NCI-H345 treated with DMSO at 0.1 percent for 48 hours (cell line): ENCODE data around the gene PTRH1.

Experiments
- DNase-seq: peaks from one replicate; lab custom pipeline; 2025; ENCODE audit not compliant: unreplicated experiment; lab: John Stamatoyannopoulos, UW

The PTRH1 gene

DNA sequence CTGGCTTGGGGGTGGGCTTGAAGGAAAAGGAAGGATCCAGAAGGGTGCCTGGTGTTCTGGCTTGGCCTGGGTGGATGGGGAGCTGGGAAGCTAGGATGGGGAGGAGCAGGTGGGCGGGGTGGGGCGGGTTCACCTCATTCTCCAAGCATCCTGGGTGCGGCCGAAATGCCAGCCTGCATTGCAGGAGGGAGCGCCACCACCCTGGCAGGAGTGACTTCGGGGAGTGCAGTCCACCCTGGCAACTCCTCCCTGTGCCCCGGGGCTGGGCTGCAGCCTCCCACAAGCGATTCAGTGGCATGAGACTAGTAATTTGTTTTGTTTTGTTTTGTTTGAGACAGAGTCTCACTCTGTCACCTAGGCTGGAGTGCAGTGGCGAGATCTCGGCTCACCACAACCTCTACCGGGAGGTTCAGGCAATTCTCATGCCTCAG is 5.9 kb upstream of the PTRH1 start:
- no peak for DNase-seq

DNA sequence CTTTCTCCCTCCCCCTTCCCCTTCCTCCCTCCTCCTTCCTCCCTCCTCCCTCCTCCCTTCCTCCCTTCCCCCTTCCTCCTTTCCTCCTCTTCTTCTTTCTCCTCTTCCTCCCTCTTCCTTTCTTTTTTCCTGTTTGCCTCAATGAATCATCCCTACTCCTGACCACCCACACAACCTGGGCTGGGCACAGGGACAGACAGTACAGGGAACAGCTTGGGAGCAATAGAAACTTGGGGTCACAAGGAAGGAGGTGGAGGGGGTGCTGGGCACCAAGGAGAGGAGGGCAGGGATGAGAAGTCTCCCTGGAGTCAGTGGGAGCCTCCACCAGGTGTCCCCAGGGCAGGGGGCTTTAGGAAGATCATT is 5.4 kb upstream of the PTRH1 start:
- DNase-seq: no peak

DNA sequence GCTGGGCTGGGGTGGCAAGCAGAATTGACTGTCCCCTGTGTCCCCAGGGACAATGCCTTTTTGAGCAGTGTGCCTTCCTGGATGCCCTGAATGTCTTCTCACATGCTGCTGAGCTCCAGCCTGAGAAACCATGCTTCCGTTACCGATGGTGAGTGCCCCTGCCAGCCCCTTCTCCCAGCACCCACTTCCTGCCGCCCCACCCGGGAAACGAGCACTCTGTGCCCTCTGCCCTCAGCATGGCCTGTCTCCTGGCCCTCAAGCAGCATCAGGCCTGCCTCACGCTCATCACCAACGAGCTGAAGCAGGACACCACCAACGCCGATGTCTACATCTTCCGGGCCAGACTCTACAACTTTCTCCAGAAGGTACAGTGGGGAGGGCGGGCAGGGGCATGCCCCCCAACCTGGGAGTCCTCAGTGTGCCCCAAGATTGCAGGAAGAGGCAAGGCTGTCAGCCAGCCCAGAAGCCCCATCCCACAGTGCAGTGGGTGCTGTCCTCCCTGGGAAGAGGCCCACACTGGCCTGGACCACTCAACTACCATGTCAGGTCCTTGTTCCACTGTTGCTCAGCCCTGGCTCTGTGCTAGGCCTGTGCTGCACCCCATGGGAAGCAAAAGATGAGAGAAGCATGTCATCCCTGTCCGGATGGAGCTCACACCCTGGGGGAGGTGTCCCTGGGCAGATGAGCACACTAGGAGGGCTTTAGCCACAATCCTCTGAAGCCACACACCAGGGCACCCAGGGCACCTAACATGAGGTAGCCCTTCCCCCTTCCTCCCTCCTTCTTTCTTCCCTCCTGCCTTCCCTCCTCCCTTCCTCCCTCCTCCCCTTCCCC is 4.8 kb upstream of the PTRH1 start:
- DNase-seq: no peak

DNA sequence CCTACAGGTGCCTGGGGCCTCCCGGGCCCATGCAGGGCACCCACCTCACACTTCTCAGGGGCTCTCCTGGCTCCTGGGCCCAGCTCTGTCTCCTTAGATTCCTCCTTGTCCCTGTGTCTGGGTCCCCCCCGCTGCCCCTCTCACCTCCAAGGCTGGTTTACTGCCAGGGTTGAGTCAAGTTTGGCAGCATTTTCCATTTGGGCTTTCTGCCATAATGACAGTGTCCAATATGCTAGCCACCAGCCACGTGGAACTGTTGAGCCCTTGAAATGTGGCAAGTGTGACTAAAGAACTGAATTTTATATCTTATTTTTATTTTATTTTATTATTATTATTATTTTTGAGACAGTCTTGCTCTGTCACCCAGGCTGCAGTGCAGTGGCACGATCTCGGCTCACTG is 2.3 kb upstream of the PTRH1 start:
- DNase-seq: no peak

DNA sequence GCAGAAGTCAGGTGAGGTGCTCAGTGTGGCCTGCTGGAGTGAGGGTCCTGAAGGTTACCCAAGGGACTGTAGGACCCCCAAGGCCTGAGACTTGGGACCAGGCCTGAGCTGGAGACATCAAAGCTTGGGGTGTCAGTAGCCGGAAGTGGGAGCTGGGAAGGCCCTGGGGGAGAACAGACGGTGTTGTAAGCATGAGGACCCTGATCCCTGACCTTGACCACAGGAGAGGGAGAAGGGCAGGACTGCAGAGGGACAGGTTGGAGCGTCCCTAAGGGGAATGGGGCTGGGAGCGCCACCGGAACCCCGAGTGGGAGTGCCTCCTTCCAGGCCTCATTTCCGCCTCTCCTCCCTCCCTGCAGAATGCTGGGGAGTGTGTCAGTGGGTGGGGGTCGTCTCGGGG is 949 bp upstream of the PTRH1 start:
- no peak for DNase-seq

DNA sequence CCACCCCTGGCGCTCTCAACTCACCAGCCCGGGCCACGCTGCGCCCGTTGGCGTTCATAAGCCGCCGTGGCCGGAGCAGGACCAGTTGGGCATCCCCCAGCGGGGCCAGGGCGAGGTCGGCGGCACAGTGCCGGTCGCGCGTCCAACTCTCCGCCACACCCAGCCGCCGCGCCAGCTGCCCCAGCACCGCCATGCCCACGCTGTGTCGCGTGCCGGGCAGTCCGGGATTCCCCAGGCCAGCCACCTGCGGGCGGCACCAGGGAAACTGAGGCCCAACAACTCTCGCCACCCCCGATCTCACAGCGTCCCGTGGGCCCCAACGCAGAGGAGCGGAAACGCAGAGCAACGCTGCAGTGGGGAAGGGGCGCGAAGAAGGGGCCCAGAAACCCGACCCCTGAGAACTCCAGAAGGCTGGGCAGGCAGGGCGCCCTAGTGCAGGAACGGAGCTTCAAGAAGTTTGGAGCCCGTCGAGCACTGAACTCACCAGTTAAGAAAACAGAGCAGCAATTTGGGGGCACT is 453 bp downstream of the PTRH1 start:
- no peak for DNase-seq

DNA sequence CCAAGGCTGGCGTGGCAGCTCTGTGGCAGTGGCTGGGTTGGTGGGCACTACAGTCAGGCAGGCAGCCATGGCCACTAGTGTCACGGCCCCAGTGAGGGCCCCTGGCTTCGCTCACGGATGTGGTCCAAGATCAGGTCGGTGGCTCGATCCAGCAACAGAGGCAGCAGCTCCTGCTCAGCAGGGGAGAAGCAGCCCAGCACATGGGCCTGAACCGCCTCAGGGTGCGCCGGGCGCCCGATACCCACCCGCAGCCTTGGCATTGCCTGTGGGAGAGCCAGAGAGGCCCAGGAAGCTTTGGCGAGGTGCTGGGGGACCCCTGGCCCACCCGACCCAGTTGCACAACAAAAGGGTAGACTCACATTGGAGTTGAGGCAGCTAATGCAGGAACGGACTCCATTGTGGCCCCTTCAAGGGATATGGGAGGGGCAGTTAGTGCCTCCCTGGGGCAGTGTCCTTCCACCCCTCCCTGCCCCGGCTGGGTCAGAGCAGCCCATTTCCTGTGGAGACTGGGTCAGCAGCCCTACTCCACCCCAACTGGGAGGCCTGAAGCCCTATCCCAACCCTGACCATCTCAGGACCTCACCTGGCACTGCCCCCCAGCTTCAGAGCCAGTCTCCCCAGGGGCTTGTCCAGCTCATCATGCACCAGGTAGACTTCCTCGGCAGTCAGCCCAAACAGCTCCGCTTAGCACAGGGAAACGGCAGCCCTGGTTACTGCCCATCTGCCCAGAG is 1.3 kb downstream of the PTRH1 start:
- no peak for DNase-seq

DNA sequence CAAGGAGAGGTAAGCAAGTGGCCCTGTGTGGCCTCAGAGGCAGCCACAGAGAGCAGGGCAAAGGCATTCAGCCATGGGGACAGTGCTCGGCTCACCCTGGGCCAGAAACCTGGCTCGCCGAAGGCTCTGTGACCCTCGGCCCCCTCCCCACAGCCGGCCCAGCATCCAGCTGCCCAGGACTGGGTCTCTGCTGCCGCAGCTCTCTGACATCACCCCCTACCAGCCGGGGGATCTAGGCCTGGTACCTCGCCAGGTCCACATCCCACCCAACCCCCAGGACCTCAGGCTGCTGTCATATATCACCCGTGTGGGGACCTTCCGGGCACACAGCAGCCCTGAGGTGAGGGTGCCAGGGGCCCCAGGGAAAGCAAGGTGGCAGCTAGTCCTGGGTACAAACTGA is 2.6 kb downstream of the PTRH1 start:
- no peak for DNase-seq

DNA sequence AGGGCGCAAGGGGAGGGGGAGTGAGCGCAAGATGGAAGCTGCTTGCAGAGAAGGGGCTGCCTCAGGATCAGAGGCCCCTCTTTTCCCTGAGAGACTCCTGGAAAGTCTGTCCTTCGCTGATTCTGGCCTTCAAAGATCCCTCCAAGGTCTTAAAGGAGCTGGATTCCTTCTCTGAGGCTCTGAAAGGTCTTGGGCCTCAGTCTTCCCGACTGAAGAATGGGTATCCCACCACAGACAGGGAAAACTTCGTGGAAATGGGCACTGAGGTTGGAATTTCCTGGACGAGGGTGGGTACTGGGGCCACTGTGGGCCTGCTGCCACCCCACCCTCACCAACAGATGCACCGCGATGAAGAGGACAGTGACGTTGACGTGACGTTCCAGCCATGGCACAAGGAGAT is 3.1 kb downstream of the PTRH1 start:
- no peak for DNase-seq

DNA sequence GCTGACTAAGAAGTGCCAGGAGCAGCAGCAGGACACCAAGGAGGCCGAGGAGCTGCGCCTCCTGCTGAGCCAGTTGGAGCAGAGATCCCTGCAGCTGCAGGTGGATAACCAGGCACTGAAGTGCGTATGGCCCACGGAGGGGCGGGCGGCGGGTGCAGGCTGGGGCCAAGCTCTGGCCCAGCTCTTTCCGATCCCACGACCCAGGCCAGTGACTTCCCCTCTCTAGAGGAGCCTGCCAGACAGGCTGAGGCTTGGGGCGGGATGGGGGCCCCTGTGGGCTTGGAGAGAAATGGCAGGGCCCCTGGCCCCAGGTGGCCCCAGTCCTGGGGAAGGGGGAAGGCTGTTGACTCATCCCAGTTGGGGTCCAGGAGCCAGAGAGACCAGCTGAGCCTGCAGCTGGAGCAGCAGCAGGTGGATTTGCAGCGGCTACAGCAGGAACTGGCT is 3.6 kb downstream of the PTRH1 start:
- peak; percentile 65 for DNase-seq

DNA sequence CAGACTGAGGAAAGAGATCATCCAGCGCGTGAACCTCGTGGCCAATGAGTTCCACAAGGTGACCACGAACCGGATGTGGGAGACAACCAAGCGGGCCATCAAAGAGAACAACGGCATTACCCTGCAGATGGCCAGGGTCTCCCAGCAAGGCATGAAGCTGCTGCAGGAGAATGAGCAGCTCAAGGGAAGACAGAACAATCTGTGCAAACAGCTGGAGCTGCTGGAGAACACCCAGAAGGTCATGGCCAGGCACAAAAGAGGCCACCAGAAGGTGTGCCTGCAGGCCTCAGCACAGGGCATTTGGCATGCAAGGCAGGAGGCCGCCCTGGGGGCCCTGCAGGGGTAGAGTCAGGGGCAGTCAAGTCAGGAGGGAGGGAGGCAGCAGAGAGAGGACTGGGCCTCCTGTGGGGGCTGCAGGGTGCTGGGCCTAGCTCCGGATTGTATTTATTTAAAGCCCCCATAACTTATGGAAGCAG is 4.2 kb downstream of the PTRH1 start:
- no peak for DNase-seq

DNA sequence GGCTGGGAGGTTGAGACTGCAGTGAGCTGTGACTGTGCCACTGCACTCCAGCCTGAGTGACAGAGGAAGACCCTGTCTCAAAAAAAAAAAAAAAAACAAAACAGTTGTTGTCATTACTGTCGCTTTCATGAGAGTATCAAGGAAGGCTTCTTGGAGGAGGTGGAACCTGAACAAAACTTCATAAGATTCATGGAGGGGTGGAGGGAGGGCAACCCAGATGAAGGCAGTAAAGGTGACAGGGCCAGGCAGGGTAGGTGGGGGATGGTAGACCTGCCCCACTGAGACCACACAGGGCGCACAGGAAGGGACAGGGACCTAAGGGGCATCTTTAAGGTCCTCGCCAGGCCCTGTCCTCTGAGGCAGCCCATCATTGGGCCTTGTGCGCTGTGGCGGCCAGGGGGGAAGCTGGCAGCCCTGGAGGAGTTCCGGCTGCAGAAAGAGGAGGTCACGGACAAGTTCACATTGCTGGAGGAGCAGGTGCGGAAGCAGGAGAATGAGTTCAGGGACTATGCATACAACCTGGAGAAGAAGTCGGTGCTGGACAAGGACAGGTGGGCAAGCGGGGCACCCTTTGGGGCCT is 5.2 kb downstream of the PTRH1 start:
- DNase-seq: no peak

DNA sequence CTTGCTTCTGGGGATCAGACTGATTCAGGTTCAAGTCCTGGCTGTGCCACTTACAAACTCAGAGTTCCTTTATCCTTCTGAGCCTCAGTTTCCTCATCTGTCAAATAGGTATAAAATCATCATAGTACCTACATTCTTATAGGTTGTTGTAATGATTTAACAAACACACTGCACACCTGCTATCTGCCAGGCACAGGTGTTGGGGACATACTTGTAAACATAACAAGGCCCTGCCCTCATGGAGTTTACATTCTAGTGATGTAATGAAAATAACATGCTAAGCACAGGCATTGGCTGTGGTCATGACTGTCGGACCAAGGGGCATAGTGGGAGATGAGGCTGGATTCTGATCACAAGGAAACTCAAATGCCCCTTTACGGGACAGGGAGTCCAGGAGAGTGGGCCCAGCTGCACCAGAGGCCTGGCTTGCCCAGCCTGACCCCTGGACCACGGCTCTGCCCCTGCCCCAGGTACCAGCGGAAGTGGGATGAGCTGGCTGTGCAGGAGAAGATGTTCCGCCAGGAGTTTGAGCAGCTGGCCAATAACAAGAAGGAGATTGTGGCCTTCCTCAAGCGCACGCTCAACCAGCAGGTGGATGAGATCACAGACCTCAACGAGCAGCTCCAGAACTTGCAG is 6.4 kb downstream of the PTRH1 start:
- DNase-seq: no peak

DNA sequence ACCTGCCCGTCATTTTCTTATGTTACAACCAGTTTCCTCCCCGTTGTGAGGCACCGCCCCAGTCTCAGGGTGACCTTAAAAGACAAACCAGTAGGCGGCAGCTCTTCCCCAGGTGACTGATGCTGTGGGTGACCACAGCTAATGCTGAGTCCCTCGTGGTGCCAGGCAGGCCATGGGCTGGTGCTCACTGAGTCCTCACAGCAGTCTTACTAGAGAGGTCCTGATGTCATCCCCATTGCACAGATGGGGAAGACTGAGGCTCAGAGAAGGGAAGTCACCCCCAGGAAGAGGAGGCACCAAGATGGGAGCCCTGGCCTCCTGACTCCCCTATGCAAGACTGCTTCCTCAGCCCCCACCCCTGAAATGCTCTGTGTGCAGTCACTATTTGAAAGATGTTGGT is 7.7 kb downstream of the PTRH1 start:
- DNase-seq: no peak

DNA sequence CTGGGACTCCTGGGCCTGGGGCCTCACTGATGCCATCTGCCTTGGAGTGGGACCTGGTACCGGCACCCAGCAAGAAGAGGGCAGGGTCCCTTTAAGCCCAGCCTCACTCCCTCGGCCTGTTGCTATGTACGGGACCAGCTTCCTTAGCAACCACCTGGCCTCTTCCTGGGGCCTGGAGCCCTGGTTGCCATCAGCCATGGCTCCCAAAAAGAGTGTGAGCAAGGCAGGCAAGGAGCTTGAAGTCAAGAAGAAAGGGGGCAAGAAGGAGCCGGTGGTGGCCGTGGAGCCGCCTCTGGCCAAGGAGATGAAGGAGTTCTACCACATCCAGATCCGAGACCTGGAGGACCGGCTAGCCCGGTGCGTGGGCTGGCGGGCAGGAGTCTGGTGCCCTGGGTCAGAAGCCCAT is 8.6 kb downstream of the PTRH1 start, which contains the start of gene CFAP157:
CFAP157 (plus strand) TSS at position 153 of the 406 bp plus-strand sequence; CDS start at position 197, 44 bp downstream.
- no peak for DNase-seq

DNA sequence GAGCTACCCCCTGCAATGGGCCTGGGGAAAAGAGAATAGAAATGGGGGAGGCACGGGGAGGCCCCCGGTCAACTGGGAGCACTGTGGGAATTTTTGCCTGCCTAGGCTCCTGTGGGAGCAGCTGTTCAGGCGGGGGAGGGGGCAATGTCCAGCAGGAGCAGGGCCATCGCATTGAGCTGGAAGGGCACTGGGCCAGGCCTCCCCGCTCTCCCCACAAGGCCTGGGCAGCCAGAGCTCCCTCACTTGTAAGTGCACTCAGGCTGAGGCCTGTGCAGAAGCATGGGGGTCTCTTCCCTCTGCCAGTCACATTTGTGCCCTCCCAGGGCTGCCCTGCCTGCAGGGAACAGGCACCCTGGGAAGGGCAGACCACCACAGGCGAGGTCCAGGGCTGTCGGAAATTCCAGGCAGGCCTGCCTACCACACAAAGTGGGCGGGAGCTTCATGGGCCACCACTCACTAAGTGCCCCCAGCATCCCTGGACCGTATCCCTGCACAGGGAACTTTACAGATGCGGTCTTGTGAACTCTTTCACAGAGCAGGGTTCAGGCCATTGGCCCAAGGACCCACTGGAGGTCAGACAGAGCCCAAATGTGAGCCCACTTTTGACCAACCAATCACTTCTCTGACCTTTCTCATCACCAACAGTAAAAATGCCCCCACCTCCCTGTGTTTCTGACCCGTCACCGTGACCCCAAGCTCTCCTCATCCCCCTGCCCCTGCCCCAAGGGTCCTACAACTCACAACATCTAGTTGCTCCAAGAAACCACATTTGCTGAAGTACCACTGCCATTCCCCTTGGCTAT is 9.7 kb downstream of the PTRH1 start:
- DNase-seq: no peak

DNA sequence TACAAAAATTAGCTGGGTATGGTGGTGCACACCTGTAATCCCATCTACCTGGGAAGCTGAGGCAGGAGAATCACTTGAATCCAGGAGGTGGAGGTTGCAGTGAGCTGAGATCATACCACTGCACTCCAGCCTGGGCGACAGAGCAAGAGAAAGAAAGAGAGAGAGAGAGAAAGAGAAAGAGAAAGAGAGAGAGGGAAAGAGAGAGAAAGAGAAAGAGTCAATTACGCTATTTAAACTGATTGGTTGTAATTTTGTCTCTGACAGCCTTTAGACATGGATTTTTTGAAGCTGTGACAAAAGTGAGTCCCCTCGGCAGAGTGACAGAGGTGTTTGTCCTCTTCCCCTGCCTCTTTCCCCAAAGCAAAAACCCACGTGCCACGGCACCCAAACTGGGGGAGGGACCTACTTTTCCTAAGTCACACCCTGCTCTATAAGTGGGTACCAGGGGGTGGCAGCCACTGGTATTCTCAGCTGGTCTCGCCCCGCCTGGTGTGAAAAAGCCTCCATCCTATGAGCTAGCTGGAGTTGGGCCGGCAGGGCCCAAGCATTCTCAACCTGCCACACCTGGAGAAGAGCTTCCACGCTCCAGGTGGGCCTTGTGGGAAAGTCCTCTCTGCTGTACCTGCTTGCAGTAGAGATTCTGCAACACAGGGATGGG is 12.0 kb downstream of the PTRH1 start:
- no peak for DNase-seq

DNA sequence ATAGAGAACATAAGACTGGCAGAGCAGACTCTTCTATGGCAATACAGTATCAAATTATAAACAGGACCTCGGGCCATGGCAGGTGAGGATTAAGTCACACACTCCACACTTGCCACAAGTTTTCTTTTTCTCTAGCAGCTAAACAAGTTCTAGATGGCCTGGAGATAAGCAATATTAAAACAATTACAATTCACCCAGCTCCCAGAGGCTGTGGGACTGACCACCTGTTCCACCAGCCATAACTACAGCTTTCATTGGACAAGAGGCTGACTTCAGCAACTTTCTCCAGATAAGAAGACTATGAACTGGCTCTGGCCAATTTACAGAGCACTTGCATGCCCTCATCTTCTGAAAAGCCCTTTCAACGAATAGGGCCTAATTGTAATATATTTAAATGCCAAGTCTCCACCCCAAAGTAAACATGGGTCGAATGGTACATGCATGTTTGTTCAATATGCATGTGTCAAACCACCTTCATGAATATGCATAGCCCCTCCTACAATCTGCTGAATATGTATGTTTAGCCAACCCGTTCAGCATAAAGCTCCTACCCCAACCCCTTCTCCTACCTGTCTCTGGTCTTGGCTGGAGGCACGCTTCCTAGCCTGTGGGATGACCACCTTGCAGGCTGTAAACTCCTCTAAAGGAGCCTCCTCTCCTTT is 14.7 kb downstream of the PTRH1 start:
- no peak for DNase-seq

DNA sequence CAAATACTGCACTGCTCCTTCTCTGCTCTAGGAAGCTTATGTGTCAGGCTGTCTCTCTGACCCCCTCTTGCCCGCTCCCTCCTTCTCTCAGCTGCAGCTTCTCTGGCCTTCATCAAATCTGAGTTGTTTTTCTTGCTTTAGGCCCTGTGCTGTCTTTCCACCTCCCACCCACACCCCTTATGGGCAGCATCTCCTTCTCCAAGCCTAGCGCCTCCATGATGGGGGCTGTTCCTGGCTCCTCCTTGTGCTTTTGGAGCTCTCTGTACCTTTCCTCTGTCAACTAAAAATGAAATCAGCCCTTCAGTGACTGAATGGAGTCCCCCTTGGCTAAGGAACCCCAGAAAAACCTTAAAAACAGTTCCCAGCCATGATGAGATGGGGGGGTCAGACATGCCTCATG is 15.3 kb downstream of the PTRH1 start:
- DNase-seq: no peak
